ENCODE data around the gene RBBP8NL.

- TF ChIP-seq POLR2AphosphoS5 (IDR thresholded peaks at IDR 0.05; ENCODE audit: low read depth) (peak; percentile 23; the same call in 1 of the 2 replicates), EZH2phosphoT487 (IDR thresholded peaks at IDR 0.05; ENCODE audit: unreplicated experiment) (no peak), CTCF (conservative IDR thresholded peaks at IDR 0.05; ENCODE audit: low read depth in 2 of 2) (no peak), EZH2 (IDR thresholded peaks at IDR 0.05; ENCODE audit: low read depth, unreplicated experiment) (no peak), ETS1 (IDR thresholded peaks at IDR 0.05) (no peak), CREB1 (CRISPR knock-in tag; IDR thresholded peaks at IDR 0.05; ENCODE audit: low read depth) (no peak), STAT1 (IDR thresholded peaks at IDR 0.05; ENCODE audit: unreplicated experiment) (no peak), NANOG (IDR thresholded peaks at IDR 0.05; ENCODE audit: borderline replicate concordance) (no peak), REST (IDR thresholded peaks at IDR 0.05; ENCODE audit: unreplicated experiment) (no peak), ZNF114 (CRISPR knock-in tag; IDR thresholded peaks at IDR 0.05) (no peak), JUNB (IDR thresholded peaks at IDR 0.05; ENCODE audit: unreplicated experiment) (no peak), ZNF462 (CRISPR knock-in tag; IDR thresholded peaks at IDR 0.05) (no peak), ZNF331 (CRISPR knock-in tag; IDR thresholded peaks at IDR 0.05; ENCODE audit: low read depth) (no peak)
These were observed 40.0 kb downstream of the RBBP8NL start for GRCh38 chr20:62387219-62387913.

Measured in GM23338 (cell line).